BLaER1 (cell line): ENCODE measurements around the gene TSPAN33.

Experiments used
- H3K27ac ChIP-seq: shearing (Covaris generic); formaldehyde crosslinking; 2 replicates; pipeline ENCODE4 v1.8.1; 2022
- H3K27me3 ChIP-seq: shearing (Covaris generic); formaldehyde crosslinking; 2 replicates; pipeline ENCODE4 v1.8.1; 2022
- H3K36me3 ChIP-seq: shearing (Covaris generic); formaldehyde crosslinking; 2 replicates; pipeline ENCODE4 v1.8.1; 2022
- H3K4me1 ChIP-seq: shearing (Covaris generic); formaldehyde crosslinking; 2 replicates; pipeline ENCODE4 v1.8.1; 2022
- H3K4me2 ChIP-seq: shearing (Covaris generic); formaldehyde crosslinking; 2 replicates; pipeline ENCODE4 v1.8.1; 2022
- H3K4me3 ChIP-seq: shearing (Covaris generic); formaldehyde crosslinking; 2 replicates; pipeline ENCODE4 v1.8.1; 2022
- H3K9ac ChIP-seq: shearing (Covaris generic); formaldehyde crosslinking; 2 replicates; pipeline ENCODE4 v1.8.1; 2022
- H3K9me3 ChIP-seq: shearing (Covaris generic); formaldehyde crosslinking; 2 replicates; pipeline ENCODE4 v1.8.1; 2022
- H4K20me1 ChIP-seq: shearing (Covaris generic); formaldehyde crosslinking; 2 replicates; pipeline ENCODE4 v1.8.1; 2022
- Cebpa-rat ChIP-seq: shearing (Covaris generic); IDR thresholded peaks from 2 replicates; pipeline ENCODE4 v1.8.1; 2022

The TSPAN33 gene

DNA sequence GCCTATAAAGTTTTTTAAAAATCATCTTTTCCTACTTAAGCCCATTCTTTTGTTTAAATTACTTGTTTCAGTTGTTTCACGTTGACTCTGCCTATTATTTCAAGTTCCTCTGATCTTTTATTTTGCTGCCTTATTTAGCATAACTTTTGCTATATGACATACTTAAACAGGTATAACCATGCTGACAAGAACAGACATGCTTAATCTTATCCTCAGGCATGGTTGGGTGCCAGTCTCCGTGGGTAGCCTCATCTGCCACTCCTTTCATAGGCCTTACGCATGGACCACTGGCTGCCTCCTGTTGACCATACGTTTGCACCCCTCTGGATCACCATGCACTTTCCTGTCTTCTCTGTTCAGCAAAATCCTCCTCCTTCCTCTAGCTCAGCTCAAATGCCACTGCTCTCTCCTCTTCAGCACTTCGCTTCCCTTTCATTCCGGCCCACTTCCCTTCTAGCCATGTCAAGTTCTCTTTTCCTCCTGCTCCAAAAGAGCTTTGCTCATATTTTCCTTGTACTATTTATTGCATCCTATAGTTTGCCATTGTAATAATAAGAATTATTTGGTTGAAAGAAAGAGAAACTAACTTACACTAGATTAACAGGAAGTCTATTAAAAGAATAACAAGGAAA lies 10.0 kb upstream of the TSPAN33 start:
- peak overlapping the region; percentile 80 for H3K27ac ChIP-seq
- no peaks in the 10 kb centered on the region for H3K9me3 ChIP-seq
- TF ChIP-seq Cebpa-rat, result no peak
- H3K9ac ChIP-seq, result peak overlapping the region; percentile 42
- peaks cover 52% of the 10 kb centered on the region for H3K4me1 ChIP-seq
- H3K4me2 ChIP-seq, result peak overlapping the region; percentile 67
- H3K36me3 ChIP-seq, result no peaks in the 10 kb centered on the region
- no peaks in the 10 kb centered on the region for H4K20me1 ChIP-seq
- no peak overlapping the region for H3K4me3 ChIP-seq
- no peaks in the 10 kb centered on the region for H3K27me3 ChIP-seq

DNA sequence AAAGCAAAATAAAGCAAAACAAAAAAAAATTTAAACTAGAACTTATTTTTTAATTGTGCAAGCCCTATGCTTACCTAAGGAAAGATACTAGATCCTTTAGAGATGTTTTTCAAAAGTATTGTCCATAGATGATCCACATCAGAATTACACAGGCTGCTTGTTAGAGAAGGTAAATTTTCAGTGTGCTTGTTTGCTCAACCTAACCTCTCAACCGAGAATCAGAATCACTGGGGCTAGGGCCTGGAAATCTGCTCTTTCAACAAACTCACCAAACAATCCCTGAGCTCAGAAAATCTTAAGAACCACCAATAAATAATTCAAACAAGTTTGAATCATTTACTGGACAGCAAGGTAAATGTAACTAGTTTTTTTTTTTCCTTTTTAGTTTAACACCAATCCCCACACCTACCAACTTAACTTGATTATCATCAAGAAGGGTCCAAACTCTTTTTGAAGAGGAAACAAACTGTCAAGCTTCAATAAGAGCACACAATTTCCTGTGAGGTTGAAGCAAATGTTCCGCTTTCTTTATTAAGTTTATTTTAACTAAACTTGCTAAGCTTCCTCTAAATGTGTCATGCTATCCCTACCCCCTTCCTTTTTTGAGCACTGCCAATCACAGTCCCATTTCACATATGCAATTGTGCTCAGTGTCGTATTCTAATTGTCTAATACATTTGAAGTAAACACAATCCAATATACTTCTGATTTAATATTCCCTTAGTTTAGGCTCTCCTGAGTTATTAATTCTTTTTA lies 7.4 kb upstream of the TSPAN33 start:
- no peak for TF ChIP-seq Cebpa-rat
- peak overlapping the region; percentile 63 for H3K9ac ChIP-seq
- H3K27me3 ChIP-seq, result no peaks in the 10 kb centered on the region
- H3K4me2 ChIP-seq, result peak overlapping the region; percentile 59
- no peaks in the 10 kb centered on the region for H3K9me3 ChIP-seq
- H3K36me3 ChIP-seq, result no peaks in the 10 kb centered on the region
- H3K4me1 ChIP-seq, result peaks cover 61% of the 10 kb centered on the region
- H3K27ac ChIP-seq, result peak overlapping the region; percentile 77
- peak overlapping the region; percentile 32; the same call in 1 of the 2 replicates for H3K4me3 ChIP-seq
- H4K20me1 ChIP-seq, result no peaks in the 10 kb centered on the region

DNA sequence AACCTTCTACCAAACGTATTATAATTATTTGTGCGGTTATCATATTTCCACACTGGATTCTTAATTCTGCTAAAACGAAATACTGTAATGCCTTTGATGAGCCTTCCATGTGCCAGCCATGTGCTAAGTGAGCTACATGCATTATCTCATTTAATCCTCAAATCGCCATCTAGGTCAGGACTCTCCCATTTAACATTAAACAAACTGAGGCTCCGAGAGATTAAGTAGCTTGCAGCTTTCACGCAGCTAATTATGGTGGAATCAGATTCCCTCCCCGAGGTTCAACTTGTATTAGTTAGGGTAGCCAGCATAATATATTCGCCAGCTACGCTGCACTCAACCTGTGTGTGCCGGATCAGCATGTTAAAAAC lies 798 bp upstream of the TSPAN33 start:
- H4K20me1 ChIP-seq, result no peaks in the 10 kb centered on the region
- no peak overlapping the region for H3K27ac ChIP-seq
- peak overlapping the region; percentile 88 for H3K4me3 ChIP-seq
- no peak overlapping the region for H3K9ac ChIP-seq
- peak overlapping the region; percentile 92 for H3K4me2 ChIP-seq
- H3K36me3 ChIP-seq, result peaks cover 5% of the 10 kb centered on the region; the same call in 1 of the 2 replicates
- peaks cover 54% of the 10 kb centered on the region for H3K4me1 ChIP-seq
- no peak for TF ChIP-seq Cebpa-rat
- no peaks in the 10 kb centered on the region for H3K9me3 ChIP-seq
- peaks cover 13% of the 10 kb centered on the region; the same call in 1 of the 2 replicates for H3K27me3 ChIP-seq

DNA sequence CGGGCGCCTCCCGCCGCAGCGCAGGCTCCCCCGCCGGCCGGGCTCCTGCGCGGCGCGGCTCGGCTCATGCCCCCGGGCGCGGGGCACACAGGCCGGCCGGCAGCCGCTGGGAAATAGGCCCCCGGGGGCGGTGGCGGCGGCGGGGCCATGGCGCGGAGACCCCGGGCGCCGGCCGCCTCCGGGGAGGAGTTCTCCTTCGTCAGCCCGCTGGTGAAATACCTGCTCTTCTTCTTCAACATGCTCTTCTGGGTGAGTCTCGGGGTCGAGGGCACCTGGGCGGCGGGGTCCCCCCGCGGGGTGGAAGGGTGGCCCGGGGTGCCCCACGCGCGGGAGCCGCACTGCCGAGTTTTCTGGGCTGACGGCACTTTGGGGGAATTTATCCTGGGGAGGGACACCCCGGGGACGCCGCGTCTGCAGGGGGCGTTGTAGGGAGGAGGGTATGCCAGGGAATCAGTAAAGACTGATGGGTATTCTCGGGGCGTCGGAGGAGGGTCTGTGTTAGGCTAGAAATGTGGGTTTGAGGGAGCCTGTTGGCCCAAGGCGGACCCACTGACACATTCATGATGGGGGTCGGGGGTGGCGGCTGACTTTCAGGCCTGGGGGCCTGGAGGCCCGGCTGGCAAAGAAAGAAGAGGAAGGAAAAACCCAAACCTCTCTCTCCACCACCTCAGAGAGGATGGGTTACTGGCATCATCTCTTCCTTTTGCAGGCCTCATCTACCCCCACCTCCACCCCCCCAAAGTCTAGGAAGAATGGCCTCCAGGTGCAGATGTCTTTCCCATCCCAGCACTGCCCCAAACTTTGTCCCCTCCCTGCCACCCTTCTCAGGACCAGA lies 544 bp downstream of the TSPAN33 start:
- Histone ChIP-seq H3K27me3 (peaks cover 13% of the 10 kb centered on the region; the same call in 1 of the 2 replicates), H3K9me3 (no peaks in the 10 kb centered on the region), H3K9ac (peak overlapping the region; percentile 82), H3K4me1 (peaks cover 57% of the 10 kb centered on the region), H3K4me2 (peak overlapping the region; percentile 92), H3K4me3 (peak overlapping the region; percentile 88), H3K27ac (peak overlapping the region; percentile 72), H4K20me1 (no peaks in the 10 kb centered on the region; the same call in 1 of the 2 replicates), H3K36me3 (peaks cover 5% of the 10 kb centered on the region; the same call in 1 of the 2 replicates)
- TF ChIP-seq Cebpa-rat, result no peak

DNA sequence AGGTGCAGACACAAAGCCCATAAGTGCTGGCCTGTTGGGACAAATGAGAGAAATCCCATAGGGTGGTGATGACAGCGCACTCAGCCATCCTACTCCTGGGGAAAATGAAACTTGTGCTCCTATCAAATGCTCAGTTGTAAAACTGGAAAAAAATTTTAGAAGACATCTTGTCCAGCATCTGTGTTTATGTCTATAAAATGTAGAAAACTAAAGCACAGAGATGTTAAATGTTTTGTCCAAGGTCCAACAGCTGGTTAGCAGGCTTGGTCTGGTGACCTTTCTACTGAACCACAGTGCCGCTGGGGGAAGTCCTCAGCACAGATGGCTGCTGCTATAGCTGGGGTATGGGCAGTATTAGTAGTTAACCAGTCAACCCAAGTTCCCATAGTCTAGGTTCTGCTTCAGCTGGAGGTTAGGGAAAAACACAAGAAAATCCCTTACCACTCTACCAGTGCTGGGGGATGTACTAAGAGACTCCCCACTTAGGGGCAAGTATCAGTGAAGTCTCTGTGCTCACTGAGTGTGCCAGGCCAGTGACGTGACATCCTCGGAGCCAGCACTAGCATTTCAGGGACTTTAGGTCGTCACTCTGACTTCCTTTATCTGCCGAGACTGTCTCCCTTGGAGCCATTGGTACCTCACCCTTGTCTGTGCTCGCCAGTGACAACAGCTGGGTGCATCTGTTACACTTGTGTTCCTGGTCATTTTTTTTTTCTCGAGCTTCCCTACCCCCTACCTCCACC lies 1.9 kb downstream of the TSPAN33 start:
- Histone ChIP-seq H3K9ac (no peak overlapping the region), H3K36me3 (peaks cover 5% of the 10 kb centered on the region; the same call in 1 of the 2 replicates), H3K4me1 (peaks cover 63% of the 10 kb centered on the region), H4K20me1 (no peaks in the 10 kb centered on the region; the same call in 1 of the 2 replicates), H3K27me3 (peaks cover 13% of the 10 kb centered on the region; the same call in 1 of the 2 replicates), H3K4me3 (peak overlapping the region; percentile 88; the same call in 1 of the 2 replicates), H3K4me2 (peak overlapping the region; percentile 92), H3K9me3 (no peaks in the 10 kb centered on the region), H3K27ac (no peak overlapping the region)
- TF ChIP-seq Cebpa-rat, result no peak

DNA sequence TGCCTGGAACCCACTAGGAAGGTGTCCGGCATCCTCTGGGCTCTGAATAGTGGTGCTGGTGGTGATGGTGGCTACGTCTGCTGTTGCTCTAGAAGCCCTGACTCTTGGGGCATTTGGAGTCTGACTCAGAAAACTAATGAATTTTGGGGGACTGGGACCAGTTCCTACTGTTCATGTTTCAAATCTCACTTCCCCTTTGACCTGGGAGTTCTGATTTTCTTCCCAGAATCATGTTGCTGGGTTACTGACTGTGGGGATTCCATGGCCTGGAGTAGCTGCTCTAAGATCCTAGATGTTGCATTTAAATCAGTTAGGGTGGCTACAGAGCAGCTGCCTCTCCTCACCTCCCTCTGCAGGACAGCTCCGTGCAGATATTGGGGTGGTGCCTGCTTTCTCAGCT lies 3.2 kb downstream of the TSPAN33 start:
- H3K4me3 ChIP-seq, result no peak overlapping the region

DNA sequence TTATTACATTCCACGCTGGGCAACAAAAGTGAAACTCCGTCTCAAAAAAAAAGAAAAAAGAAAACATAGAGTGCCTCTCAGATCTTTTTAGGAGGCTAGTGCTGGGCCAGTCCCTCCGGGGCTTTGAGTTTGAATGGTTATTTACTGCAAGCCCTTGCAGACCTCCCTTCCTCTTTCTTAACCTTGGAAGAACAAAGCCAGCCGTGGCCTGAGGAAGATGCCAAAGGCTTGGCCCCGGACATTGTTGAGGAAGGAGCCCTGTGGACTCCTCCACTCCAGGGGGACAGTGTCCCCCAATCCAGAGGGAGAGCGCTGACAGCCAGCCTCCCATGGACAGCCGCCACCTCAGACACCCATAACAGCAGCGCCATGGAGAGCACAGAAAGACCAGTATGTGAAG lies 5.0 kb downstream of the TSPAN33 start:
- Histone ChIP-seq H3K36me3 (peaks cover 5% of the 10 kb centered on the region; the same call in 1 of the 2 replicates), H3K4me2 (peak overlapping the region; percentile 74), H3K9ac (no peak overlapping the region), H3K27me3 (no peaks in the 10 kb centered on the region; the same call in 1 of the 2 replicates), H3K4me3 (peak overlapping the region; percentile 15; the same call in 1 of the 2 replicates), H4K20me1 (no peaks in the 10 kb centered on the region; the same call in 1 of the 2 replicates), H3K27ac (peak overlapping the region; percentile 70), H3K4me1 (peaks cover 55% of the 10 kb centered on the region), H3K9me3 (no peaks in the 10 kb centered on the region)
- no peak for TF ChIP-seq Cebpa-rat

More for the DNA sequence above, 3.2 kb downstream of the TSPAN33 start:
- H3K4me1 ChIP-seq, result peaks cover 63% of the 10 kb centered on the region
- H3K9me3 ChIP-seq, result no peaks in the 10 kb centered on the region
- peaks cover 5% of the 10 kb centered on the region; the same call in 1 of the 2 replicates for H3K36me3 ChIP-seq
- no peak overlapping the region for H3K4me2 ChIP-seq
- no peaks in the 10 kb centered on the region; the same call in 1 of the 2 replicates for H4K20me1 ChIP-seq
- no peak overlapping the region for H3K9ac ChIP-seq
- H3K27ac ChIP-seq, result no peak overlapping the region
- peaks cover 13% of the 10 kb centered on the region; the same call in 1 of the 2 replicates for H3K27me3 ChIP-seq
- TF ChIP-seq Cebpa-rat, result no peak

DNA sequence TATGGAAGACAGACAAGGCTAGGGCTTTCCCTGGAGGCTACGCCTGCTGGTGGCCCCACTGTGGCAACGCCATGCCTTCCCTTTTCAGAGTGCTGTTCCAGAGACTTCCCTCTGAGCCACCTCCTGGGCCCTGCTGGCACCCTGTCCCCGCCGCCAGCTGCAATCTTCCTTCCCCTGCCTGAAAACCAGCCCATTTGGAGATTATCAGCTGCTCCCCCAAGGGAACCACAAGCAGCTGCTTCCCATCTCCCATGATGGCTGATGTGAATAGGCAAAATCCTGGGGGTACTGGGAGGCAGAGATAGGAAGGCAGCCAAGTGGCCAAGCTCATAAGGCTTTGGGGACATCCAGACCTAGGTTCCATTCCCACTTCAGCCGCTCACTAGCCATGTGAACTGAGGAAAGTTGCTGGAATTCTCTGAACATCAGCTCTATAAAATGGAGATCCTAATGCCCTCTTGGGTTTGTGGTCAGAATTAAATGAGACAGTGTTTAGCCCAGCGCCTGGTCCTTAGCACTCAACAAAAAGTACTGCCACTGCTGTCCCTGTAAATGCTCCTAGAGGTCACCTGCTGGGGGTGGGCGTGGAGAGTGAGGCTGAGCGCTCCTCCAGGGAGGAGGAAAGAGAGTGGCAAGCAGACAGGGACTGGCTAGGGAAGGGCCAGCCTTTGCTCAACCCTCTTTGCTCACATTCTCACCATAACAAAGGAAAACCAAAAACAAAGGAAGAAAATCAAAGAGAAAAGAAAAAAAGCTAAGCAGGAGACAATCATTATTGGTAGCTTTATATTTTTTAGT lies 5.9 kb downstream of the TSPAN33 start:
- TF ChIP-seq Cebpa-rat, result no peak
- peaks cover 5% of the 10 kb centered on the region; the same call in 1 of the 2 replicates for H3K36me3 ChIP-seq
- peaks cover 52% of the 10 kb centered on the region for H3K4me1 ChIP-seq
- H3K4me2 ChIP-seq, result peak overlapping the region; percentile 74
- no peaks in the 10 kb centered on the region for H3K9me3 ChIP-seq
- peak overlapping the region; percentile 70 for H3K27ac ChIP-seq
- no peaks in the 10 kb centered on the region for H3K27me3 ChIP-seq
- H3K9ac ChIP-seq, result no peak overlapping the region; the same call in 1 of the 2 replicates
- peak overlapping the region; percentile 15; the same call in 1 of the 2 replicates for H3K4me3 ChIP-seq
- H4K20me1 ChIP-seq, result no peaks in the 10 kb centered on the region; the same call in 1 of the 2 replicates
